ENCODE results near the gene ZMIZ1.

The ZMIZ1 gene

DNA sequence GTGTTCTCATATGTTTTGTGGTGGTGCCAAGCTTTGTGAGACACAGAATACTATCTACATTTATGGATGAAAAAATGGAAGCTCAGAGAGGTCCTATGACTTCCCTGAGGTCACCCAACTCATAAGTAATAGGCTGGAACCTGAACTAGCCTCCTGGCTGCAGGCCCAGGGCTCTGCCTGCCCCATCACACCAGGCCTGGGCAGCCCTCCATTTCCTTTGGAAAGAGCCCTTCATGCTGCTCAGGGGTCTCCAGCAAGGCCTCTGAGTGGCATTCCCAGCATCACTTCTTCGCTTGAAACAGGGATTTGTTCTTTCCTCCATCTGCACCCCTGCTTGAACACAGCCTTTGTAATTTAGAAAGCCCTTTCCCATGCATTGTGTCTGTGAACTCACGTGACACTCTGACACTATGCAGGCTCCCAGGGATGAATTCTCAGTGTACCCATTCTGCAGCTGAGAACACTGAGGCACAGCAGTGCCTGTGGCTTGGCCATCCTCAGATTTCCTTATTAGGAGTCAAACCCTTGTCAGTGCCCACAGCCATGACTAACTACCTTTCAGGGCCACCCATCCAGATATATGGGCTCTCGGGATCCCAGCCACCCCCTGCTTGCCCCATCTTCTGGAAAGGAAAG, 150.7 kb downstream of the ZMIZ1 start:
- no peak for DNase-seq

DNA sequence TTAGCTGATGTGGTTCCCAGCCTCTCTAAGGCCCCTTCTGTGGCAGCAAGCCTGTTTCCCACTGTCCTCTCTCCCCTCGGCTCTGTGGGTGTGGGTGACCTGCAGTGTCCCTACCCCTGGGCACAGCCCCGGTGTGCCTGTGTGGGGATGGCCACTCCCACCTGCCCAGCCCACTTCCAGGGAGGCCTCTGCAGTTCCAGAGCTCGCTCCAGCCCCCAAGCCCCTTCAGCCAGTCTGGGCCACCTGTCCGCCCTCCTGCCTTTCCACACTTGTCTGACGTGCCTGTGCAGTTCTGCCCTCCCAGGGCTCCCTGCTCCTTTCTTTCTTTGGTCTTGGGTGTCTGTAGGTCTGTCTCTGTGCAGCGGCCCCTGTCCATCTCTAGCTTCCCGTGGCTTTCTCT, 151.5 kb downstream of the ZMIZ1 start:
- DNase-seq = no peak

DNA sequence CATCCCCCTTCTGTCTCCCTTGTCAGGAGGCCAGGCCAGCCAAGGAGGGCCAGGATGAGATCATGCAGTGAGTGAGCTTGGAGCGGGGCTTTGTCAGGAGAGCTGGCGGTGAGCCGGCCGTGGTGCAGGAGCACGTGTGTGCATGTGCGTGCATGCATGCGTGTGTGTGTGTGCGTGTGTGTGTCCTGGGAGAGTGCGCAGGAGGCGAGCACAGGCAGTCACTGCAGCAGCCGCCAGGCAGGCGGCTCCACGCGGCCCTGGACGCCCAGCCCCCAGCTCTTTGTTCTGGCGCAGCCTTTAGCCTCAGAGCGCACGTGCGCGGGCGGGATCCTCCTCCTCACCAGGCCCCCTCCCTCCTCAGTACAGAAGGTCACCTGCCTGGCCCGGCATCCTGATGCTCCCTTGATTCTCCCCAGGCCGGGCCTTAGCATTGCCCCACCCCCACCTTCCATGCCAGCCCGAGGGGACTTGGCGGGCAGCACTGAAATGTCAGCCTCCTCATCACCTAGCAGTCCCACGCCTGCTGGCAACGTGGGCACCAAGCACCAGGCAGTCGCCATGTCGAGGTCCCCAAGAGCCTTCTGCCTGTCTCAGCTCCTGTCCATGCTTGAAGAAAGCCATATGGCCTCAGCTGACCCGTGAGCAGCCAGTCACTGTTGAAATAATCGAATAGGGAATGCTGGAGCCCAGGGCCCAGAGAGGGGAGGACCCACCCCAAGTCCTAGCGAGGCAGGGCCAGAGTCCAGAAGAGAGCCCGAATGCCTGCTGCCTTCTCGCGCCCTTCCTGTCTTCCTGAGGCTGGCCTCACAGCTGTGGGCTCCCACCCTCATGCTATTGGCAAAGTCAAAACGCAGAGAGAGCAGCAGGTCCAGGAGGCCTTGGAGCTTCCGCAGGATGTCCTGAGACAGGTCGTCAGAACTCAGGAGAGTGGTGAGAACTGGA, 152.6 kb downstream of the ZMIZ1 start:
- DNase-seq = no peak

GRCh38 chr10:79222186-79222585, 153.4 kb downstream of the ZMIZ1 start:
- DNase-seq = no peak

GRCh38 chr10:79223091-79224048, 154.6 kb downstream of the ZMIZ1 start:
- no peak for DNase-seq

GRCh38 chr10:79224263-79224949, 155.6 kb downstream of the ZMIZ1 start:
- no peak for DNase-seq

- DNase-seq = no peak
Observed at GRCh38 chr10:79224992-79225391, 156.2 kb downstream of the ZMIZ1 start.

- no peak for DNase-seq
Observed at GRCh38 chr10:79226391-79227245, 157.9 kb downstream of the ZMIZ1 start.

- DNase-seq = no peak
Observed at GRCh38 chr10:79229071-79229541, 160.3 kb downstream of the ZMIZ1 start.

DNA sequence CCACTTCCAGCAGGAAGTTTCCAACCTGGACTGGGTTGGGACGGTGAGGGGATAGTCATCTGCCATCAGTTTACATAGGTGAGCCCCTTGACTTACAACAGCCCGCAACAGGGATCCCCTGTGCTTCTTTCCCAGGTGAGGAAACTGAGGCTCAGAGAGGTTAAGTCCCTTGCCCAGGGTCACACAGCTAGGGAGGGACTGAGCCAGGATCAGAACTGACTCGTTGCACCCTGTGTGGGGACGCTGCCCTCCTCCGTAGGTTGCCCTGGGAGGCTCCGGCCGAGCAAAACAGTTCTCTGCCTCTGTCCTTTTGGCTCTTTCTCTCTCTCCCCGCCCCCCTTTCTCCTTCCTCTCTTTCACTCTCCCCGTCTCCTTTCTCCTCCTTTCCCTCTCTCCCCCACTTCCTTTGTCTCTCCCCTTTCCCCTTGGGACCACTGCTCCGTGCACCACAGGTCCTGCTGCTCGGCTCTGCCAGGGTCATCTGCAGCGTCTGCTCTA, 161.1 kb downstream of the ZMIZ1 start:
- no peak for DNase-seq

DNA sequence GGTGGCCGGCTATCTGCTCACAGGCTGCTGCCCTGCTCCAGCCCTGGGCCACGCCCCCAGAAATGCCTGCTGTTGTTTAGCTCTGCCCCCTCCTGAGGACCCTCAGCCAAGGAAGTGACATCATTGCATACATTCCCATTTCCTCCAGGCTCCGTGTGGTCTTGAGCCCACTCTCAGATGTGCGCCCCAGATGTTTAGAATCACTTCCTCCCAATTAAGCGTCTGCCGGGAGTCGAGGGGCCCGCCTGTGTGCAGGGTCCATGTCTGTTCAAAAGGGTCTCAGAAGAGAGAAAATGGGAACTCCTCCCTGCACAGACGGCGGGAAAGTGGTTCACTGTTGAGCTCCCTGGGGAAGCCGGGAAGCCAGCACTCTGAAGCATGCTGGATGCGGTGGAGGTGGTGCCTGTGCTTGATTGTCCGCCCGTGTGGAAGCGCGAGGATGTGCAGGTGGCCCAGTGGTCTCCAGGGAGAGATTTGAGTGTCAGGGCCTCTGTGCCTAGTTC, 161.6 kb downstream of the ZMIZ1 start:
- no peak for DNase-seq

- DNase-seq = no peak
Observed at GRCh38 chr10:79230850-79231249, 162.1 kb downstream of the ZMIZ1 start.

- no peak for DNase-seq
Observed at GRCh38 chr10:79231908-79232307, 163.1 kb downstream of the ZMIZ1 start.

DNA sequence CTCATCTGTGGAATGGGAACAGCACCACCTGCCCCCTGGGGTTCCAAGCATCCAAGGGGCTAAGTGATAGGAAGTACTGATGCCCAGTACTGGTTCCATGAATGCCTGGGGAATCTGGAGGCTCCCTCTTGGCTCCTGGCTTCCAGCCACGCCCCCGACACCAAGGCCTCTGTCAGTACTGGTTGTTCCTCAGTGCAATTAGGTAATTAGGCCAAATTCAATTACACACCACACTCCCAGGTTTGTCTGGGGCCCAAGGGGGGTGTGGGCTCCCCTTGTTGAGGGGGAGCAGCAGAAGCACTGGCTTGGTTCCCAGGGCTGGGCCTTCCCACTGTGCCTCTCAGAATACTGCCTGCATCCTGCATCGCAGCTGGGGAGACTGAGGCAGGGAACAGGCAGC, 164.1 kb downstream of the ZMIZ1 start:
- no peak for DNase-seq

DNA sequence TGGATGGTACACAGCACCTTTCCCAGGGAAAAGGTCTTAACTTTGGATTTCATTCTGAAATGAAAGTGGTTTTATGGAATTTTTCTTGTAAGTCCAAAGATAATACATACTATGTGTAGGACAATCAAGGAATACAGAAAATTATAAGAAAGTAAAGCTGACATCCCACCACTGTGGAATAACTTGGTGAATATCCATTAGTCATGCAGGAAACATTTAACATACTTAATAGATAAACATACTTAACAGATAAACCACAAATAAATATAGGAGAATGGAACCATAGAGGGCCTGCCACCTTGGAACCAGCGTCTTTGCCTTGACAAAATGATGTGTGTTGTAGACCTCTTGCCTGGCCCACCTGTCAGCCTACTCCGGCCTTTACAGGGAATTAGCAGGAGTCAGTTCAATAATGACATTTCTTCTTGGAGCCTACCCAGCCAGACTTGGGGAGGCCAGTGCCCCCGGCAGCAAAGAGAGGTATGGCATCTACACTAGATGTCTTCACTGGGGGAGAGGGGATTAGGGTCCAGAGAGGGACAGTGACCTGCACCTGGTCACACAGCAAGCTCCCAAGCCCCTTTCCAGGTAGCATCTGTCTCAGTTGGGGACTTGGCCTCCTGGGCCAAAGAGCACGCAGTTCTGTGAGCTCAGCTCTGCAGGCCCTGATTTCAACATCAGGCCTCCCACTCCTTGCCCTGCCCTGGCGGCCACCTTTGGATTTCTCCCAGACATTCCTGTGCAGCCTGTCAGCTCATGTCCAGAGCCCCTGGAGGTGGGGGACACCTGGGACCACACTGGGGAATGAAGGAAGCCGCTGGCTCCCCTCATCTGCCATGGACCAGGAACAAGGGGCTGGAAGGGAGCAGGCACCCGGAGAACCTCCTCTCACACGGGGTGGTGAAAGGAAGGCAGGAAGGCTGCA, 165.9 kb downstream of the ZMIZ1 start:
- no peak for DNase-seq

- DNase-seq = no peak
Observed at GRCh38 chr10:79235765-79236432, 167.1 kb downstream of the ZMIZ1 start.

- no peak for DNase-seq
Observed at GRCh38 chr10:79236433-79236765, 167.6 kb downstream of the ZMIZ1 start.

DNA sequence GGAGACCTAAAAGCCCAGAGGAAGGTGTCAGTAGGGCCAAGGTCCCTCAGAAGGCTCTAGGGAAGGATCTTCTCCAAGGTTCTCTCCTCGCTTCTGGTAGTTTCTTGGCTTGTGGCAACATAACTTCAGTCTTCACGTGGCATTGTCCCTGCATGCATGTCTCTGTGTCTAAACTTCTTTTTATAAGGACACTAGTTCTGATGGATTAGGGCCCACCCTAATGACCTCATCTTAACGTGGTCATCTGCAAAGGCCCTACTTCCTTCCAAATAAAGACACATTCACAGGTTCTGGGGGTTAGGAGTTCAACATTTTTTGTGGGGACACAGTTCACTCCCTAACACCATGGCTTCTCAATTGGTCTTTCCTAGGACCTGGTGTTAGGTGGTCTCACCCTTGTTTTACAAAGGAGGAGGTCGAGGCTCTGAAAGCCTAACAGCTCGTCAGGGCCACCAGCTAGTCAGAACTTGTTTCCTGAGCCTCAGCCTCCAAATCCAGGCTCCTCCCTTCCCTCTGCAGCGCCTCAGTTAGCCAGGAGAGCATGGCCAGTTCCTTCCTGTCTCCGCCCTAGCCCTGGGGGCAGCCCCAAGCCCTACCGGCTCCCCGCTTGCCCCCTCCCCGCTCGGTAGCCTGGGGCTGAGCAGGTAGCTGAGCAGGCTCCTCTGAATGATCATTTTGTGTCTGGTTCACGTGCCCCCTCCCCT, 168.8 kb downstream of the ZMIZ1 start:
- no peak for DNase-seq

- DNase-seq = no peak
Observed at GRCh38 chr10:79238158-79238520, 169.4 kb downstream of the ZMIZ1 start.

Measured in SHP77 treated with DMSO at 0.1 percent for 48 hours (cell line).